Retinal pigment epithelial cell (primary cell): ENCODE results near the gene C13orf46.

Experiments used
- DNase-seq: peaks from one replicate; pipeline ENCODE4 v3.0.0-alpha.2; 2010; ENCODE audit warnings: low read depth
- H3K4me3 ChIP-seq: 2 replicates; pipeline ENCODE4 v1.5.1; 2011; ENCODE audit warnings: mild to moderate bottlenecking, low read length, control low read depth, moderate library complexity
- TF ChIP-seq, protein P1 (sequence below): conservative IDR thresholded peaks from 2 replicates; pipeline ENCODE4 v1.5.1; 2011; ENCODE audit warnings: low read depth, low read length, control low read depth, inconsistent platforms

Gene C13orf46

DNA sequence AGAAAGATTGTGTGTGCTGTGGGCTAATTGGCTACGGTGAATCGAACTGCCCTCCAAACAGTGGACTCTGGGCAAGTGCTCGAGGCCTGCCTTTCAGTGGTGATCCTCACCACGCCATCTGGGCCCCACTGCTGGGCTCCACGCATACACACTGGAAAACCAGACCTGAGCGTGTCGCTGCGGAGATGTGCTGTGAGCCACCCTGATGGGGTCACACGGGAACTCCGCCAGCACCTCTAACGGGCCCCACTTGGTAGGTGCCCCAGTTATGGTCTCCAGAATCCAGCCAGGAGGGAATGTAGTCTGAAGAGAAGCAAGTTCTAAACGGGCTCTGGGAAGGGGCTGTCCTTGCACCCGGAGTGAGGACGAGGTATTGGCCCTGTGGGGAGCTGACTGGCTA, 39.3 kb downstream of the C13orf46 start:
- DNase-seq: no peak
- H3K4me3 ChIP-seq: no peak overlapping the region
- TF ChIP-seq, protein P1, sequence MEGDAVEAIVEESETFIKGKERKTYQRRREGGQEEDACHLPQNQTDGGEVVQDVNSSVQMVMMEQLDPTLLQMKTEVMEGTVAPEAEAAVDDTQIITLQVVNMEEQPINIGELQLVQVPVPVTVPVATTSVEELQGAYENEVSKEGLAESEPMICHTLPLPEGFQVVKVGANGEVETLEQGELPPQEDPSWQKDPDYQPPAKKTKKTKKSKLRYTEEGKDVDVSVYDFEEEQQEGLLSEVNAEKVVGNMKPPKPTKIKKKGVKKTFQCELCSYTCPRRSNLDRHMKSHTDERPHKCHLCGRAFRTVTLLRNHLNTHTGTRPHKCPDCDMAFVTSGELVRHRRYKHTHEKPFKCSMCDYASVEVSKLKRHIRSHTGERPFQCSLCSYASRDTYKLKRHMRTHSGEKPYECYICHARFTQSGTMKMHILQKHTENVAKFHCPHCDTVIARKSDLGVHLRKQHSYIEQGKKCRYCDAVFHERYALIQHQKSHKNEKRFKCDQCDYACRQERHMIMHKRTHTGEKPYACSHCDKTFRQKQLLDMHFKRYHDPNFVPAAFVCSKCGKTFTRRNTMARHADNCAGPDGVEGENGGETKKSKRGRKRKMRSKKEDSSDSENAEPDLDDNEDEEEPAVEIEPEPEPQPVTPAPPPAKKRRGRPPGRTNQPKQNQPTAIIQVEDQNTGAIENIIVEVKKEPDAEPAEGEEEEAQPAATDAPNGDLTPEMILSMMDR: no peak

DNA sequence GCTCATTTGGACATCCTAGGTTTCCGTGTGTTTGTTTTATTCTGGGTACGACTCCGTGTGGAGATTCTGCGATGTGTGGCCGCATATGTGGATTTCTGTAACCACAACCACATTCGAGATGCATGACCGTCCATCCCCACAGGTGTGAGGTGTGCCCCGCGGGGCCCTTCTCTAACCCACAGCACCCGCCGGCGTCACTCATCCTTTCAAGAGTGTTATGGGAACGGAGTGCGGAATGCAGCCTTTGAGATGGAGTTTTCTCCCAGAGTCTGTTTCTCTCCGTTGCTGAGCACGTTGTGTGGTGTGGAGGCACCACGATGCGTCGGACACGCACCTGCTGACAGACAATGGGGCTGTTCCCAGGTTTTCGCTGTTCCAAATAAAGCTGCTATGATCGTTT, 40.0 kb downstream of the C13orf46 start:
- TF ChIP-seq, protein P1: no peak
- no peak overlapping the region for H3K4me3 ChIP-seq
- no peak for DNase-seq

DNA sequence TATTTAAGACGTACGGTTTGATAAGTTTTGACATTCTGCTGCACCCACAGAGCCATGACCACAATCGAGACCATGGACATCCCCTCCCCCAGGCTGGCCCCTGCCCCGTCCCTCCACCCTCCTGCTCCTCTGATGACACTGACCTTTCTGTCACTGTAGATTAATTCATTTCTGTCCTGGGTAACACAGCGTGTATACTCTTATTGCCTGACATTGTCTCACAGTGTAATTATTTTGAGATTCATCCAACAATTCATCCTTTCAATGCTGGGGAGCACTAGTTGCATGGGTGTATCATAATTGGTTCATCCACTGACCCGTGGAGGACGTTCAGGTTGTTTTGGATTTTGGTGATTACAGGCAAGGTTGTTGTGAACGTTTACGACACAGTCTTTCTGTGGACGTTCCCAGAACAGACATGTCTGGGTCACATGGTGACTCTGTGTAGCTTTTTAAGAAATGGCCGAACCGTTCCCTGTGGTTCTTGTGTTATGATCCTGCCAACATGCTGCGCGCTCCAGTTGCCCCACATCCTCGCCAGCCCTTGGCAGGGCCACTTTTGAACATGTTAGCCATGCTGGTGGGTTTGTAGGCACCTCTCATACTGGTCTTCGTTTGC, 41.9 kb downstream of the C13orf46 start:
- TF ChIP-seq, protein P1: no peak
- no peak overlapping the region for H3K4me3 ChIP-seq
- no peak for DNase-seq

DNA sequence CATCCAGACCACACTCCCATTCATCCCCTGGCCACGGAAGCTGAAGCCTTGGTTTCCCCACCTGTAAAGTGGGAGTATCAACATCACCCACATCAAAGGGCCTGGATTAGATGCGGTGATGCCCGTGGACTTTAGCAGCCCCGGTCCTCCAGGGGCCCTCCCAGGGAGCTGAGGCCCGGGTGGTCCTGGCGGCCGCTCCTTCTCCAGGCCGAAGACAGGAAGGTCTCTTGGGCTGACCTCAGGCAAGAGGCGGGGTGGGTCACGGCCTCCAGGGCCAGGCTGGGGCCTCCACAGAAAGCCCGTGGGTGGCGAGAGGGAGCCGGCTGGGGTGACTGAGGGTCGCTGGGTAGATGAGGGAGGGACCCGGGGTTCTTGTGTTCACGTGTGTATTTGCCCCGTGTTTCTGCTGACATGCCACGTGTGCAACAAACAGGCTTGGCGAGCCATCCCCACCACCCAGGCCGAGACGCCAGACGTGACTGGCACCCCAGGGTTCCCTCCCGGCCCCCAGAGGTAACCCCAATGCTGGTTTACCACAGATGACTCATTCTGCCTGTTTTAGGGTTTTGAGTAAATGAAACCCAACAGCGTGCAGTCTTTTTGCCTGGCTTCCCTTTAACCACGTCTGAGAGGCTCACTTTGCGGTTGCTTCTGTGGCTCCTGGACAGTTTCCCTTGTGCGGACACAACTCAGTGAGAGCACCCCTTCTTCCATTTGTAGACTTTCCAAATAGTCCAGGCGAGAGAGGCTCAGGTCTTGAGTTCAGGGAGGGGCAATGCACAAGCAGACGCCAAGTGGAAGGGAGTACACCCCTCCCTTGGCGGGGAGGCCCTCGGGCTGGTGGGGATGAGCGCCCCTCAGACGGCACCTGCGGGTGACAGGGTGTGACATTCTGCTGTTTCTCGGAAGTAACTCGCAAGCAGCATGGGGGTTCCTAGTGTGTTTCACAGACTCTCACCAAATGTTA, 42.9 kb downstream of the C13orf46 start:
- H3K4me3 ChIP-seq: no peak overlapping the region
- no peak for DNase-seq
- TF ChIP-seq, protein P1: no peak

DNA sequence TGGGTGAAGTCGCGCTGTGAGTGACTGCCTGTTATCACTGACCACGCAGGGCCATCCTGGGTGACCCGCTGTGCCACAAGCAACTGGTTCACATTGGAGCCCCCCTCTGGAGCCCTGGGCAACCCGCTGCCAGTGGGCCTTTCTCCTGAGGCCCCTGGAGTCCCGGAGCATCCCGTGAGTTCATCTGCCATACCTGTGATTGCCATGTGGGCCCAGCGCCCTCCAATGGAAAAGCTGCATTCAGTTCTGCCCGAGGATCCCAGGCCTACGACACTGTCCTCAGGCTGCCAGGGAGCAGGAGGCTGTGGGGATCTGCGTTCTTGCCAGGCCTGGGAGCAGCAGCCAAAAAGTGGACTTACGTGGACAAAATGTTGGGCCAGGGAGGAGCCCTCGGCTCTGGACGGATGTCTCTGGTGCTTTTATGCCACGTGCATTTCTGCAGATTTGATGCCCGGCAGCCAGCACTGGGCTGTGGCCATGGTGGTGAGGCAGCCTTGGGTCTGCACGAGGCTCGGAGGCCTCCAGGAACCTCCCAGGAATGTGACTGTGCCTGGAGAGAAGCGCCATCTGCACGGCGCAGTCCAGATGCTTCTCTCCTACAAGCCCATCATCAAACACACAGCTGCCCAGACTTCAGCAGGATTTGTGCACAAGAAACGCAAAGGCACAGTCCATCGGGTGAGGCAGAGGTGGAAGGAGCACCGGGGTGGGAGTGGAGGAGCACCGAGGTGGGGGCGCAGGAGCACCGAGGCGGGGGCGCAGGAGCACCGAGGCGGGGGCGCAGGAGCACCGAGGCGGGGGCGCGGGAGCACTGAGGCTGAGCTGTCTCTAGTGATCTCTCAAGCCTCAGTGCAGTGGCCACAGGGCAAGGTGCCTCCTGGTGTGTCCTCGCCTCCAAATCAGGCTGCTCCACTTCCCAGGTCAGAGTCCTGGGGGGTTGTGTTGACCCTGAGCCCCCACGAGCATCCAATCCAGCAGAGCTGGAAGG, 44.0 kb downstream of the C13orf46 start:
- no peak for DNase-seq
- TF ChIP-seq, protein P1: no peak

DNA sequence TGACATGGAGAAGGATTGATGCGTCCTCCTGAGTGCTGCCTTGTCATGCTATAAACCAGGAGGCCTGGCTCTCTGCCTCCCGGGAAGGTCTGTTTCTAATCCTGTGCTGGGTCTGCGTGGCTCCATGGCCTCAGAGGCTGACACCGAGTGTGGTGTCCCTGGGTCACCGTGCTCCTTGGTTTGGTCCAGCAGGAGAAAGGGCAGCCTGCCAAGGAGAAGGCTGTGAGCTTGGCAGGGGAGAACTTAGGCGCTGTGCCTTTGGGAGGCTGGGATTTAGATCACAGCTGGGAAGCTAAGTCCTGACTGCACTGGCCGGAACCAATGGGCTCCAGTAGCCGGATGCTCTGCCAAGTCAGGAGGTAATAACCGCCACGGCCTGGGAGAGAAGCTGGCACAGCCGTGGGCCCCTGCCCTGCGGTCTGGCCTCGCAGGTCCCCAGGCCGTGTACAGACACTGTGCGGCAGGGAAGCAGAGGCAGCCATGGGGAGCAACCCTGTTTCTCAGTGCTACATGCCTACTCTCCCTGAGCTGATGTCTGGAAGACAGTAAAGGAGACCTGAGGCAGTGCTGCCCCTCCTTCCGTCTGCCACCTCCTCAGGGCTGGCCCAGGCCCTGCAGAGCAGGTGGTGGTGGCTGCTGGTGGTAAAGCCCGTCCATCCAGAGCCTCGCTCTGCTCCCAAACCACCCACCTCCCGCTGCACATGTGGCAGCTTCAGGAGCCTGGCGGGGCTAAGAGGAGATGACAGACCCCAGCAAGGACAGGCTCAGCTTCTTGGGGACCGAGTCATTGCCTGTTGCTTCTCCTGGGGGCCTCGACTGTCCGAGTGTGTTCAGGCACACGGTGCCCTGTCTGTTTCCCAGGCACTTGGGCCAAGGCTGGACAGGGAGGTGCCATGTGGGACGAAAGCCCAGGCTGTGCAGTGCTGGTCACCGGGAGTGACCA, 44.9 kb downstream of the C13orf46 start:
- H3K4me3 ChIP-seq: no peak overlapping the region
- peak; percentile 26 for DNase-seq
- TF ChIP-seq, protein P1: no peak

More for the DNA sequence above, 44.0 kb downstream of the C13orf46 start:
- no peak overlapping the region for H3K4me3 ChIP-seq
